K562 (cell line): ENCODE results near the gene BAG2. TPM values are rescaled to one million over a fixed set of nuclear protein-coding genes. Genes with fewer than 3 reads are reported as not detected.

Experiments
- ATAC-seq: fragments of 200-7000 bp; cut with Tn5 transposase; 3 replicates; pipeline ENCODE4 v1.9.1; 2020; ENCODE audit warnings: moderate library complexity
- BruUV-seq: library from RNA; stranded (reverse); fragments of 400-500 nt; replicated peaks from 2 replicates; lab custom pipeline; 2021; lab: Mats Ljungman, UMichigan
- CTCF ChIA-PET: fragments of 300-600 bp; formaldehyde crosslinking; extraction: SDS; loops from one replicate; lab custom pipeline; 2021; ENCODE audit warnings: low intra/inter-chr PET ratio; lab: Yijun Ruan, JAX
- POLR2A ChIA-PET: fragments of 300-600, 350-650 bp; sonication (Branson Sonifier 250); formaldehyde crosslinking; extraction: SDS; loops from one replicate; lab custom pipeline; 2021; ENCODE audit warnings: antibody characterized with exemption, inconsistent platforms; lab: Yijun Ruan, JAX
- DNase-seq, 4 experiments: peaks; one replicate each; pipeline versions ENCODE4 v3.0.0 to v3.0.0-alpha.2; 2011 to 2018; ENCODE audit warnings: low spot score in 3 of 4, mixed read lengths in 3 of 4; ENCODE audit errors: extremely low read depth in 1 of 4
- FAIRE-seq: peaks from 2 replicates; lab custom pipeline; 2011; peaks lifted over from hg19 to GRCh38; lab: Jason Lieb, UNC
- H2AFZ ChIP-seq: 2 replicates; pipeline ENCODE4 v1.6.0; 2011; ENCODE audit warnings: low read depth, low read length, control low read depth, inconsistent platforms
- H3K27ac ChIP-seq: fragments of 200-600 bp; 3 replicates; pipeline ENCODE4 v1.8.0; 2011; ENCODE audit warnings: low read depth, mild to moderate bottlenecking, control low read depth, inconsistent platforms, low read length, moderate library complexity, mixed read lengths; ENCODE audit errors: extremely low read depth
- H3K27me3 ChIP-seq, 2 experiments: fragments of 300-600 bp in 1 of 2; 2 replicates in 1 of 2; 3 replicates in 1 of 2; pipeline versions ENCODE4 v1.6.0 to v1.8.0; 2011; ENCODE audit warnings: inconsistent platforms in 2 of 2, low read length in 2 of 2, mild to moderate bottlenecking in 1 of 2, mixed read lengths in 1 of 2, moderate library complexity in 1 of 2; ENCODE audit not compliant: control insufficient read depth in 2 of 2, insufficient read depth in 2 of 2
- H3K36me3 ChIP-seq: fragments of 300-600 bp; 3 replicates; pipeline ENCODE4 v1.8.0; 2011; ENCODE audit warnings: mild to moderate bottlenecking, low read length, inconsistent platforms; ENCODE audit not compliant: control insufficient read depth, insufficient read depth
- H3K4me1 ChIP-seq, 2 experiments: fragments of 200-600 bp in 1 of 2; replicated peaks in 1 of 2; 2 replicates in 1 of 2; 3 replicates in 1 of 2; pipeline versions ENCODE4 v1.5.1 to v1.8.0; 2011; ENCODE audit warnings: inconsistent platforms in 2 of 2, low read length in 2 of 2, mild to moderate bottlenecking in 1 of 2, mixed read lengths in 1 of 2, moderate library complexity in 1 of 2; ENCODE audit not compliant: control insufficient read depth in 2 of 2, insufficient read depth in 2 of 2
- H3K4me2 ChIP-seq: 2 replicates; pipeline ENCODE4 v1.6.1; 2011; ENCODE audit warnings: low read length, control low read depth, inconsistent platforms, mixed read lengths; ENCODE audit not compliant: insufficient read depth
- H3K4me3 ChIP-seq: fragments of 200-600 bp; sonication (generic), shearing (Covaris generic); 2 replicates; pipeline ENCODE4 v1.5.1; 2016; ENCODE audit warnings: control low read depth, inconsistent platforms
- H3K79me2 ChIP-seq: fragments of 200-600 bp; 3 replicates; pipeline ENCODE4 v1.8.0; 2011; ENCODE audit warnings: low read length, inconsistent platforms; ENCODE audit not compliant: control insufficient read depth, insufficient read depth
- H3K9ac ChIP-seq, 2 experiments: 2 replicates each; pipeline versions ENCODE4 v1.6.0 to v1.6.1; 2011; ENCODE audit warnings: low read depth in 2 of 2, low read length in 2 of 2, control low read depth in 1 of 2, inconsistent platforms in 1 of 2, mild to moderate bottlenecking in 1 of 2, mixed read lengths in 1 of 2; ENCODE audit not compliant: insufficient read depth in 1 of 2
- H3K9me1 ChIP-seq: one replicate; pipeline ENCODE4 v1.6.0; 2011; ENCODE audit warnings: inconsistent platforms, mild to moderate bottlenecking, low read length, moderate library complexity; ENCODE audit not compliant: control insufficient read depth, insufficient read depth
- H3K9me3 ChIP-seq: replicated peaks from 2 replicates; pipeline ENCODE4 v1.5.1; 2011; ENCODE audit warnings: low read depth, low read length, inconsistent platforms; ENCODE audit not compliant: control insufficient read depth, insufficient read depth
- H4K20me1 ChIP-seq: replicated peaks from 2 replicates; pipeline ENCODE4 v1.6.1; 2011; ENCODE audit warnings: low read length, inconsistent platforms, mixed read lengths; ENCODE audit not compliant: control insufficient read depth, insufficient read depth
- DPF2 ChIP-seq: fragments of 450-650 bp; IDR thresholded peaks from 2 replicates; pipeline ENCODE4 v1.6.1; 2016
- HBP1 ChIP-seq: fragments of 450-650 bp; formaldehyde crosslinking; IDR thresholded peaks from 2 replicates; pipeline ENCODE4 v1.4.0; 2022; ENCODE audit warnings: missing genetic modification characterization
- HMGN3 ChIP-seq: IDR thresholded peaks from 2 replicates; pipeline ENCODE4 v1.6.1; 2011; ENCODE audit warnings: borderline replicate concordance, low read depth, mild to moderate bottlenecking, mixed read lengths, low read length; ENCODE audit not compliant: insufficient read length; ENCODE audit errors: extremely low read depth
- PKNOX1 ChIP-seq: fragments of 450-650 bp; IDR thresholded peaks from 2 replicates; pipeline ENCODE4 v1.6.1; 2016
- PPARD ChIP-seq: fragments of 250-450 bp; sonication (Bioruptor Pico); IDR thresholded peaks from 2 replicates; pipeline ENCODE4 v1.8.0; 2022; ENCODE audit warnings: inconsistent platforms, mild to moderate bottlenecking, moderate library complexity
- RBM25 ChIP-seq: fragments of 200-400 bp; formaldehyde crosslinking; IDR thresholded peaks from 2 replicates; pipeline ENCODE4 v1.6.1; 2018; ENCODE audit warnings: low read length, low read depth, moderate library complexity; ENCODE audit not compliant: severe bottlenecking
- STAT6 ChIP-seq: sonication (generic); formaldehyde crosslinking; IDR thresholded peaks from 2 replicates; pipeline ENCODE4 v1.8.1; 2023; ENCODE audit warnings: mild to moderate bottlenecking, missing genetic modification reagents
- TAF9B ChIP-seq: fragments of 450-650 bp; IDR thresholded peaks from 2 replicates; pipeline ENCODE4 v1.6.1; 2018; ENCODE audit warnings: mild to moderate bottlenecking; ENCODE audit not compliant: partially characterized antibody
- TCF3 ChIP-seq: sonication (generic); formaldehyde crosslinking; IDR thresholded peaks from 2 replicates; pipeline ENCODE4 v1.4.0; 2020; ENCODE audit warnings: mild to moderate bottlenecking, missing genetic modification reagents
- TFAP4 ChIP-seq: sonication (generic); formaldehyde crosslinking; IDR thresholded peaks from 2 replicates; pipeline ENCODE4 v1.8.0; 2022; ENCODE audit warnings: missing genetic modification reagents, mild to moderate bottlenecking, moderate library complexity, borderline replicate concordance
- YY1 ChIP-seq, 3 experiments: IDR thresholded peaks; 2 replicates each; pipeline ENCODE4 v1.6.1; 2011; ENCODE audit warnings: low read length in 2 of 3, mild to moderate bottlenecking in 2 of 3, moderate library complexity in 2 of 3, borderline replicate concordance in 1 of 3, control low read depth in 1 of 3, low read depth in 1 of 3; ENCODE audit not compliant: insufficient read depth in 3 of 3, insufficient replicate concordance in 2 of 3, control insufficient read depth in 1 of 3, insufficient read length in 1 of 3; ENCODE audit errors: extremely low read depth in 1 of 3
- ZNF174 ChIP-seq: fragments of 250-450 bp; sonication (Bioruptor Pico); IDR thresholded peaks from 2 replicates; pipeline ENCODE4 v1.4.0; 2020; ENCODE audit warnings: mild to moderate bottlenecking
- ZNF24 ChIP-seq: fragments of 450-650 bp; IDR thresholded peaks from 2 replicates; pipeline ENCODE4 v1.6.1; 2016
- ZNF766 ChIP-seq: fragments of 200-800 bp; sonication (Bioruptor generic); conservative IDR thresholded peaks from 2 replicates; pipeline ENCODE4 v1.6.1; 2016; ENCODE audit warnings: missing genetic modification characterization, missing compliant biosample characterization
- ZNF77 ChIP-seq: fragments of 250-450 bp; sonication (Bioruptor Pico); IDR thresholded peaks from 2 replicates; pipeline ENCODE4 v1.5.0; 2020
- WGBS: fragments of 100-300 bp; shearing (Covaris generic); methylation state at CpG from one replicate; pipeline ENCODE4 v1.1.6; 2016; ENCODE audit warnings: low coverage, mixed read lengths; ENCODE audit not compliant: insufficient coverage; ENCODE audit errors: missing lambda C conversion rate; 5-methylcytosine and 5-hydroxymethylcytosine counted together
- in situ Hi-C: fragments of 300-500 bp; cut with MboI; formaldehyde crosslinking; loops from 4 replicates; pipeline ENCODE4 v1.15.0; 2018; ENCODE audit warnings: inconsistent platforms, mixed read lengths
- intact Hi-C: fragments of 100-400 bp; cut with micrococcal nuclease; formaldehyde crosslinking; loops from 2 replicates; pipeline ENCODE4 v1.14.2; 2022
- polyA plus RNA-seq, 8 experiments: library from polyadenylated mRNA; depleted of rRNA in 4 of 8; stranded (reverse) in 5 of 8; unstranded in 3 of 8; fragments of >200 nt; fragmentation: Nextera tagmentation in 2 of 8; fragmentation: Illumina TruSeq in 1 of 8; extraction: Ambion mirVana in 2 of 8; extraction: Trizol in 1 of 8; gene quantifications; 2 replicates each; pipeline versions ENCODE4 v1.2.1 to v1.2.3, GENCODE V29; 2011 to 2014; ENCODE audit warnings: inconsistent platforms in 1 of 8, missing spikeins in 1 of 8
- total RNA-seq, 7 experiments: library from RNA; depleted of rRNA in 6 of 7; stranded (reverse); fragments of >200 nt in 6 of 7; fragmentation: Illumina TruSeq in 2 of 7; extraction: Trizol in 2 of 7; gene quantifications; 2 replicates each; pipeline versions ENCODE4 v1.2.1 to v1.2.3, GENCODE V29; 2011 to 2021; ENCODE audit warnings: low replicate concordance in 1 of 7

Gene BAG2
- total and polyA plus RNA-seq, 9 of the 15 experiments (the other 6 are each of a cell fraction or from before 2014, with no cell fraction given) = 12.8 to 20.7 (median 17.6) TPM

- peak overlapping the region; percentile 98 for H3K27ac ChIP-seq
- peak overlapping the region; percentile 91 for H3K4me3 ChIP-seq
- POLR2A ChIA-PET = interaction anchor here (0.6 to 1.0 kb wide), 4 partner anchors 9 to 143 kb away, joined by 3 to 4 read pairs (median 3); partner anchors contain the start of genes PRIM2 and ZNF451
- H3K4me2 ChIP-seq = peak overlapping the region; percentile 95
- CTCF ChIA-PET = no interaction called here
- in situ Hi-C loops (no loop called here), intact Hi-C loops (loop anchor here (2.0 to 5.0 kb wide), 6 partner anchors 47 to 272 kb away; partner anchors contain the start of genes BEND6, KIAA1586 and ZNF451)
- H3K4me1 ChIP-seq = peaks cover 7 to 19% of the 10 kb centered on the region in 2 experiments; a peak in 3 of 5 replicates
- H3K79me2 ChIP-seq = peaks cover 74% of the 10 kb centered on the region
- H3K9ac ChIP-seq = peak overlapping the region; percentile 72 to 96
- DNase-seq = peak in 2 of 4 experiments; percentile 37 to 75
- BruUV-seq = TSS peak; percentile 62
- 0 out of 2 replicates have a peak, but pooled peaks cover under 1% of the 10 kb centered on the region for H4K20me1 ChIP-seq
- ATAC-seq = peak; percentile 34
- 3% methylated on average over 5 of the region's 5 CpGs for WGBS
- no peaks in the 10 kb centered on the region for H3K9me1 ChIP-seq
- FAIRE-seq = peak; percentile 80
- peaks cover 60% of the 10 kb centered on the region for H3K36me3 ChIP-seq
- peak overlapping the region; percentile 67 for H2AFZ ChIP-seq
- H3K27me3 ChIP-seq = no peaks in the 10 kb centered on the region
- no peaks in the 10 kb centered on the region for H3K9me3 ChIP-seq
- TF ChIP-seq RBM25 (no peak), HMGN3 (no peak), ZNF24 (peak; percentile 78; the same call in 1 of the 2 replicates), YY1 (IDR thresholded peaks at IDR 0.05; ENCODE audit: borderline replicate concordance in 1 of 3, control insufficient read depth in 1 of 3, extremely low read depth in 1 of 3, insufficient read depth in 3 of 3, insufficient read length in 1 of 3, insufficient replicate concordance in 2 of 3, low read depth in 1 of 3, low read length in 2 of 3) (no peak), DPF2 (peak; percentile 58), ZNF174 (CRISPR knock-in tag) (no peak), ZNF77 (no peak), TAF9B (peak; percentile 31), HBP1 (no peak), PPARD (CRISPR knock-in tag) (no peak), TCF3 (CRISPR knock-in tag) (no peak), TFAP4 (CRISPR knock-in tag) (no peak), ZNF766 (CRISPR knock-in tag) (no peak), PKNOX1 (no peak), STAT6 (CRISPR knock-in tag) (no peak)
These were observed 1.9 kb downstream of the BAG2 start for GRCh38 chr6:57173886-57174510.
